GM18873 (cell line): Measurements from ENCODE around the gene GART.
A peak's percentile ranks its signal among the peaks of the same experiment; 100 is the strongest.
"Not testable (repeated sequence)": the region's sequence is repeated elsewhere in the genome, so short reads cannot be mapped to it uniquely, and the experiment has no call there.

ENCODE experiments used
- ATAC-seq: cut with Tn5 transposase; IDR thresholded peaks from one replicate; pipeline ENCODE4 v1.9.1; 2021; ENCODE audit warnings: mild to moderate bottlenecking, moderate library complexity, moderate number of reproducible peaks; ENCODE audit not compliant: unreplicated experiment, low FRiP score

Gene GART

GRCh38 chr21:33541756-33542639, at the start of gene GART:
TSS of gene GART (minus strand) at chr21:33542117. CDS start at chr21:33539315, 2,802 bp downstream.
- peak; percentile 36 for ATAC-seq

- peak; percentile 78 for ATAC-seq
Measured at GRCh38 chr21:33588485-33589335, 46.8 kb upstream of the GART start, which contains the start of gene DONSON. TSS of gene DONSON (minus strand) at chr21:33588684. CDS start at chr21:33588641, 43 bp downstream.

DNA sequence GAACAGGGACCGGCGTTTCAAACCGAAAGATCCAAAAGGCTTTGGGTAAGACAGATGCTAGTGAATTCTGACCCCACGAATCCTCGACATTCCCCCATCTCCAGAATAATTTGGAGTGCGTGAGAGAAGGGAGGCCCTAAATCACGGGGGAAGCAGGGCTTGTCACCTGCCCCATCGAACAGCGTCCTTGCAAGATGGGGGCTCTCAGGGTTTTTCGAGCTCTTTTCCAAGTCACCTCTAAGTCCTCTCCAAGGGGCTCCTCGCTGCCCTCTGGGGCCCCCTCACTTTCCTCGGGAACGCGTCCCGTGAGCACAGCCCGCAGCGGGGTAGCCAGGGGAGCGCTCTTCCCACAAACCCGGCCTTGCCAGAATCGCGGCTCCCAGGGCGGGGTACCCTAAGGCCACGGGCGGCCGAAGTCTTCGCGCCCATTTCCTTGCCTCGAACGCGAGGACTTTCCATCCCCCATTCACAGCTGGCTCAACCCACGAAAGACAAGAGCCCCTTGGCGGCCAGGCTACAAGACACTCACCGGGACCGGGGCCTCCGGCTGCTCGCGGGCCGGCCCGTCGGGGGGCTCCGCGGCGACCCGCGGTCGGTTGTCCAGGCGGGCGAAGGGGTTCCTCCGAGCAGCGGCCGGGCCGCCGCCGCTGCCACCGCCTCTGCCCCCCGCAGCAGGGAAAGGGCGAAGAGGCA, 46.0 kb upstream of the GART start:
- ATAC-seq = peak; percentile 38

DNA sequence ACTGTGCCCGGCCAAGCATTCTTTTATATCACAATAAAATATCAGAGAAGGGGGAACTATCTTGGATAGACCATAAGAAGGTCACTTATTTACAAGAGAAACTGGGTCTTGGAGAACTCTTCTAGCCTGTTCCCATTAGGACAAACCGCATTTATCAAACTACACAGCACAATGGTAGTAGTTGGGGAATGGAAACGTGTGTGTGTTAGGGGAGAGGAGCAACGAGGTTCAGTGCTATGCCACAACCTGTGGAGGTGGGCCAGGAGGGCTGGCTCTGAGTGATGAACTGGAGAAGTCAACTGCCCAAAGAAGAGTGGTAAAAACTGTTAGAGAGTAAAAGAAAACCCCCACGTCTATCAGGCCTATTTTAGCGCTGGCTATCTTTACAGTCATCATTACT, 45.0 kb upstream of the GART start:
- no peak for ATAC-seq

DNA sequence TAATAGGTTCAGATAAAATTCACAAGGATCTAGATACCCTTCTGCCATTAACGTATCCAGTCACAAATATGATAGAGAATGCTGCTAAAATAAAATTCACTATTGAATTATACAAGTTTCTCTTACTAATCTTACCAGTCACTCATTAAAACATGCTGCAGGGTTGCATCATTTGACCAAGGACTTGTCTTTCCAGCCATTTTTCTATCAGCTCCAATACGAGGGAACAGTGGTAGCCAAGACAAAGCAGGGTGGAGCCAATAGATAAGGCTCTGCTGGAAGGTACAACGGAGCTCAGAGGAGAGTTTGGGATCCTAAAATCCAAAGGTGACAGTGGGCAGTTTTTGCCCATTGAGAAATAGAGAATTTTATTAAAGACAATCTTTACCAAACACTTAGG, 42.5 kb upstream of the GART start:
- no peak for ATAC-seq

GRCh38 chr21:33578959-33579542, 37.1 kb upstream of the GART start:
- no peak for ATAC-seq

GRCh38 chr21:33578214-33578613, 36.3 kb upstream of the GART start:
- ATAC-seq = no peak

GRCh38 chr21:33576741-33577141, 34.8 kb upstream of the GART start:
- not testable (repeated sequence) for ATAC-seq

- ATAC-seq = no peak
Measured at GRCh38 chr21:33572350-33572749, 30.4 kb upstream of the GART start.

- ATAC-seq = no peak
Measured at GRCh38 chr21:33569991-33570390, 28.1 kb upstream of the GART start.

GRCh38 chr21:33568448-33568847, 26.5 kb upstream of the GART start:
- no peak for ATAC-seq

DNA sequence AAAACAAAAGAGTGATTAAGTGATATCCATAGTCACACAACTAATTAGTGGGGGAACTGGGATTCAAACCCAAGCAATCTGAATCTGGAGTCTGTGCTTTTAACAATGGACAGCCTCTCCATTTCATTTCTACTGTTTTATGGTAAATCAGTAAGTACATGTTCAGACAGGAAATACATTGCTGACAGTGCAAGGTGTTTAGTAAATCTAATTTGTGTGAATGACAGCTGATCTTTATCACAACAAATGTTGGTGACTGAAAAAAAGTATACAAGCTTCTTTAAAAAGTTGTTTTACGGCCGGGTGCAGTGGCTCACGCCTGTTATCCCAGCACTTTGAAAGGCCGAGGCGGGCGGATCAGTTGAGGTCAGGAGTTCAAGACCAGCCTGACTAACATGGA, 26.0 kb upstream of the GART start:
- ATAC-seq = no peak

DNA sequence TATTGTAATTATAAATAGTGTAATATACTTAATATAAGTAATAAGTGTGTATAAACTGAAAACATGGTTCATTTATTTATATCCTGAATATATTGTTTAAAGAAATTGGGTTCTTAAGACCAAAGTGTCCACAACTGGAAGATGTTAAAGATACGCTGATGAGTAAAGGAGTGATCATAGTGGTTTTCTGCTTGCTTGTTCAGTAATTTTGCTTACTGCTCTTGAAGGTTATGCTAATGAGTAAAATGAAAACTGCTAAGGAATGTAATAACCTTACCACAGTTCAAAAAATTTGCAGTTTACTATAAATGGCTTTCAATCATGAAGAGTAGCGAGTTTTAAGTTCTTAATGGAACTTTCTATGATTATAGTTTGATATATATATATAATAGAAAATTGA, 24.6 kb upstream of the GART start:
- no peak for ATAC-seq

- no peak for ATAC-seq
Measured at GRCh38 chr21:33562389-33562788, 20.5 kb upstream of the GART start.

GRCh38 chr21:33561373-33561772, 19.5 kb upstream of the GART start:
- ATAC-seq = no peak

- no peak for ATAC-seq
Measured at GRCh38 chr21:33560965-33561364, 19.0 kb upstream of the GART start.

GRCh38 chr21:33559813-33560212, 17.9 kb upstream of the GART start:
- ATAC-seq = no peak

DNA sequence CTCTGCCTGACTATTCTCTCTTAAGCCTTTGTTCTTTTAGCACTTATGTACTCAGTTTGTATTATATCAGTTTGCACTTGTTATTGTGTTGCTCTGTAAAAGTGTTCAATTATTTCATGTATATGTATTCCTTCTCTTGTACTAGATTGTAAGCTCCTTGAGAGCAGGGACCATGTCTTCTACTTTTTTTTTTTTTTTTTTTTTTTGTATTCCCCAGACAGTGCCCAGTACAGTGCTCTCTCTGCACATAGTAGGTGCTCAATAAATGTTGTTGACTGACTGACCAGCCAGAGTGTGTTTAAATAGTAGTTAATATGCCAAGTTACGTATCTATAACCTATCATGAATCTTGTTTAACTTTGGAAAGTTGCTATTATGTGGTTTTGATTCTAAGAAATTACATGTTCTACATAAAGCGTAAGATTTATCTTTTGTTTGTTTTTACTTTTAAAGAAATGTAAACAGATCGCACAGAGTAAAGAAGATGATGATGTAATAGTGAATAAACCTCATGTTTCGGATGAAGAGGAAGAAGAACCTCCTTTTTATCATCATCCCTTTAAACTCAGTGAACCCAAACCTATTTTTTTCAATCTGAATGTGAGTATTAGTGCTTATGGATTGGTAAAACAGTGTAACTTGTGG, 17.0 kb upstream of the GART start:
- no peak for ATAC-seq

GRCh38 chr21:33557447-33557846, 15.5 kb upstream of the GART start:
- ATAC-seq = no peak

DNA sequence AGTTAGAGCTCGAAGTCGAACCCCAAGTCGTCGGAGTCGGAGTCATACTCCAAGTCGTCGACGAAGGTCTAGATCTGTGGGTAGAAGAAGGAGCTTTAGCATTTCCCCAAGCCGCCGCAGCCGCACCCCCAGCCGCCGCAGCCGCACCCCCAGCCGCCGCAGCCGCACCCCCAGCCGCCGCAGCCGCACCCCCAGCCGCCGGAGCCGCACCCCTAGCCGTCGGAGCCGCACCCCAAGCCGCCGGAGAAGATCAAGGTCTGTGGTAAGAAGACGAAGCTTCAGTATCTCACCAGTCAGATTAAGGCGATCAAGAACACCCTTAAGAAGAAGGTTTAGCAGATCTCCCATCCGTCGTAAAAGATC, 13.0 kb upstream of the GART start:
- ATAC-seq = no peak
